ENCODE data around the gene ICA1L. TPM values are rescaled to one million over a fixed set of nuclear protein-coding genes. Genes with fewer than 3 reads are reported as not detected.
"Not testable (repeated sequence)": the region's sequence is repeated elsewhere in the genome, so short reads cannot be mapped to it uniquely, and the experiment has no call there.

ICA1L gene
- total RNA-seq, 1 donor from 2014 or later = 7.6 TPM

GRCh38 chr2:202818321-202818720 is 53.2 kb downstream of the ICA1L start:
- no peaks in the 10 kb centered on the region for H3K27me3 ChIP-seq (ENCODE audit: control insufficient read depth, insufficient read depth, low read length)
- TF ChIP-seq CTCF (IDR thresholded peaks at IDR 0.05; ENCODE audit: insufficient read depth, low read length, poor library complexity, severe bottlenecking) = no peak
- no peaks in the 10 kb centered on the region for H3K36me3 ChIP-seq (ENCODE audit: control insufficient read depth, insufficient read depth, low read length)
- no peak for DNase-seq (ENCODE audit: low read depth)
- H3K4me3 ChIP-seq (ENCODE audit: low read depth, low read length) = no peak overlapping the region

GRCh38 chr2:202817771-202818170 is 53.8 kb downstream of the ICA1L start:
- Histone ChIP-seq H3K27me3 (ENCODE audit: control insufficient read depth, insufficient read depth, low read length) (no peaks in the 10 kb centered on the region), H3K36me3 (ENCODE audit: control insufficient read depth, insufficient read depth, low read length) (no peaks in the 10 kb centered on the region), H3K4me3 (ENCODE audit: low read depth, low read length) (no peak overlapping the region)
- no peak for TF ChIP-seq CTCF (IDR thresholded peaks at IDR 0.05; ENCODE audit: insufficient read depth, low read length, poor library complexity, severe bottlenecking)
- no peak for DNase-seq (ENCODE audit: low read depth)

- H3K4me3 ChIP-seq (ENCODE audit: low read depth, low read length) = no peak overlapping the region
- TF ChIP-seq CTCF (IDR thresholded peaks at IDR 0.05; ENCODE audit: insufficient read depth, low read length, poor library complexity, severe bottlenecking) = no peak
- H3K36me3 ChIP-seq (ENCODE audit: control insufficient read depth, insufficient read depth, low read length) = no peaks in the 10 kb centered on the region
- H3K27me3 ChIP-seq (ENCODE audit: control insufficient read depth, insufficient read depth, low read length) = no peaks in the 10 kb centered on the region
- DNase-seq (ENCODE audit: low read depth) = no peak
Observed at GRCh38 chr2:202815548-202816360, 55.8 kb downstream of the ICA1L start.

- no peak for TF ChIP-seq CTCF (IDR thresholded peaks at IDR 0.05; ENCODE audit: insufficient read depth, low read length, poor library complexity, severe bottlenecking)
- no peak for DNase-seq (ENCODE audit: low read depth)
- H3K27me3 ChIP-seq (ENCODE audit: control insufficient read depth, insufficient read depth, low read length) = no peaks in the 10 kb centered on the region
Observed at GRCh38 chr2:202814226-202814625, 57.3 kb downstream of the ICA1L start.

GRCh38 chr2:202813387-202813786 is 58.2 kb downstream of the ICA1L start:
- Histone ChIP-seq H3K4me3 (ENCODE audit: low read depth, low read length) (no peak overlapping the region), H3K27me3 (ENCODE audit: control insufficient read depth, insufficient read depth, low read length) (no peaks in the 10 kb centered on the region), H3K36me3 (ENCODE audit: control insufficient read depth, insufficient read depth, low read length) (no peaks in the 10 kb centered on the region)
- no peak for TF ChIP-seq CTCF (IDR thresholded peaks at IDR 0.05; ENCODE audit: insufficient read depth, low read length, poor library complexity, severe bottlenecking)
- DNase-seq (ENCODE audit: low read depth) = no peak

More at GRCh38 chr2:202814226-202814625, 57.3 kb downstream of the ICA1L start:
- Histone ChIP-seq H3K4me3 (ENCODE audit: low read depth, low read length) (no peak overlapping the region), H3K36me3 (ENCODE audit: control insufficient read depth, insufficient read depth, low read length) (no peaks in the 10 kb centered on the region)

GRCh38 chr2:202808754-202809153 is 62.8 kb downstream of the ICA1L start:
- no peaks in the 10 kb centered on the region for H3K27me3 ChIP-seq (ENCODE audit: control insufficient read depth, insufficient read depth, low read length)
- no peaks in the 10 kb centered on the region for H3K36me3 ChIP-seq (ENCODE audit: control insufficient read depth, insufficient read depth, low read length)
- no peak for TF ChIP-seq CTCF (IDR thresholded peaks at IDR 0.05; ENCODE audit: insufficient read depth, low read length, poor library complexity, severe bottlenecking)
- no peak overlapping the region for H3K4me3 ChIP-seq (ENCODE audit: low read depth, low read length)
- no peak for DNase-seq (ENCODE audit: low read depth)

- H3K27me3 ChIP-seq (ENCODE audit: control insufficient read depth, insufficient read depth, low read length); H3K36me3 ChIP-seq (ENCODE audit: control insufficient read depth, insufficient read depth, low read length); H3K4me3 ChIP-seq (ENCODE audit: low read depth, low read length): not testable (repeated sequence)
- peak; percentile 90 for DNase-seq (ENCODE audit: low read depth)
Observed at GRCh38 chr2:202807431-202808138, 64.0 kb downstream of the ICA1L start.

- not testable (repeated sequence) for H3K4me3 ChIP-seq (ENCODE audit: low read depth, low read length); DNase-seq (ENCODE audit: low read depth); H3K36me3 ChIP-seq (ENCODE audit: control insufficient read depth, insufficient read depth, low read length); H3K27me3 ChIP-seq (ENCODE audit: control insufficient read depth, insufficient read depth, low read length)
Observed at GRCh38 chr2:202805911-202806310, 65.7 kb downstream of the ICA1L start.
